GM12891 (cell line): ENCODE results near the gene EFNA2.

ENCODE experiments used
- PAX5 ChIP-seq: IDR thresholded peaks from 2 replicates; pipeline ENCODE4 v1.6.1; 2011; ENCODE audit warnings: low read length, moderate library complexity, mild to moderate bottlenecking; ENCODE audit not compliant: insufficient read depth, severe bottlenecking
- POLR2A ChIP-seq: IDR thresholded peaks from 2 replicates; pipeline ENCODE4 v1.6.1; 2011; ENCODE audit warnings: low read depth, low read length, control low read depth
- POLR2AphosphoS5 ChIP-seq: IDR thresholded peaks from 2 replicates; pipeline ENCODE4 v1.6.1; 2011; ENCODE audit warnings: low read depth, low read length, control low read depth
- TAF1 ChIP-seq: IDR thresholded peaks from 2 replicates; pipeline ENCODE4 v1.6.1; 2011; ENCODE audit warnings: low read depth, low read length, control low read depth

GRCh38 chr19:1283917-1284292, 1.8 kb upstream of the EFNA2 start:
- TF ChIP-seq POLR2A: no peak
- no peak for TF ChIP-seq TAF1
- no peak for TF ChIP-seq POLR2AphosphoS5
- TF ChIP-seq PAX5: no peak
